Upper lobe of left lung (tissue), 6 donors: ENCODE data around the gene NDUFA6. TPM values are rescaled to one million over a fixed set of nuclear protein-coding genes. Genes with fewer than 3 reads are reported as not detected.

Experiments used
- ATAC-seq, 2 donors: fragments of 200-7000 bp; cut with Tn5 transposase; one replicate each; pipeline ENCODE4 v1.9.1; 2022; ENCODE audit warnings: mild to moderate bottlenecking in 2 of 2, moderate library complexity in 2 of 2; ENCODE audit not compliant: low FRiP score in 2 of 2
- DNase-seq, 2 donors: peaks; one replicate each; pipeline ENCODE4 v3.0.0-alpha.2; 2019 to 2020
- H3K27ac ChIP-seq, 4 donors: fragments of 200-600 bp; sonication (generic); one replicate each; pipeline ENCODE4 v1.5.1; 2016 to 2019
- H3K27me3 ChIP-seq, 4 donors: fragments of 200-600 bp; sonication (generic); one replicate each; pipeline ENCODE4 v1.5.1; 2017 to 2019
- H3K36me3 ChIP-seq, 4 donors: fragments of 200-600 bp; sonication (generic); one replicate each; pipeline ENCODE4 v1.5.1; 2016 to 2019
- H3K4me1 ChIP-seq, 4 donors: fragments of 200-600 bp; sonication (generic); one replicate each; pipeline ENCODE4 v1.5.1; 2018 to 2019
- H3K4me3 ChIP-seq, 4 donors: fragments of 200-600 bp; sonication (generic); one replicate each; pipeline ENCODE4 v1.5.1; 2017 to 2019; ENCODE audit warnings: mild to moderate bottlenecking in 2 of 4, moderate library complexity in 1 of 4
- H3K9me3 ChIP-seq, 4 donors: fragments of 200-600 bp; sonication (generic); one replicate each; pipeline ENCODE4 v1.5.1; 2018 to 2019
- CTCF ChIP-seq, 6 experiments: fragments of 450-650 bp in 4 of 6; fragments of 200-600 bp in 2 of 6; sonication (generic) in 2 of 6; IDR thresholded peaks; one replicate each; pipeline ENCODE4 v1.5.1; 2016 to 2019; ENCODE audit warnings: antibody characterized with exemption in 6 of 6
- EP300 ChIP-seq, 4 donors: sonication (generic); formaldehyde crosslinking; IDR thresholded peaks; one replicate each; pipeline ENCODE4 v1.5.1; 2017; ENCODE audit warnings: antibody characterized with exemption in 4 of 4, control low read depth in 2 of 4
- POLR2A ChIP-seq, 4 donors: fragments of 450-650 bp; IDR thresholded peaks; one replicate each; pipeline ENCODE4 v1.5.1; 2016 to 2017; ENCODE audit warnings: antibody characterized with exemption in 4 of 4, mild to moderate bottlenecking in 2 of 4
- POLR2AphosphoS5 ChIP-seq, 2 donors: sonication (generic); formaldehyde crosslinking; IDR thresholded peaks; one replicate each; pipeline ENCODE4 v1.5.1; 2017; ENCODE audit warnings: antibody characterized with exemption in 2 of 2
- WGBS, 2 donors: methylation state at CpG; one replicate each; pipeline ENCODE4 v1.1.5; 2017 to 2018; 5-methylcytosine and 5-hydroxymethylcytosine counted together
- total RNA-seq, 6 donors: library from RNA; depleted of rRNA in 4 of 6; stranded (reverse); fragments of >200 nt in 4 of 6; gene quantifications; one replicate each; pipeline versions ENCODE4 v1.1.0 to v1.2.1, GENCODE V29; 2016 to 2021
- donor health status: DM: no; HTN: no; CAD: no; lungs with moderate emphysema.
- donor health status: DM: no; HTN: yes; CAD: no; lungs with severe emphysema.

The NDUFA6 gene
- total RNA-seq, 6 donors from 2014 or later, result 7.3 to 51.4 (median 46.4) TPM

DNA sequence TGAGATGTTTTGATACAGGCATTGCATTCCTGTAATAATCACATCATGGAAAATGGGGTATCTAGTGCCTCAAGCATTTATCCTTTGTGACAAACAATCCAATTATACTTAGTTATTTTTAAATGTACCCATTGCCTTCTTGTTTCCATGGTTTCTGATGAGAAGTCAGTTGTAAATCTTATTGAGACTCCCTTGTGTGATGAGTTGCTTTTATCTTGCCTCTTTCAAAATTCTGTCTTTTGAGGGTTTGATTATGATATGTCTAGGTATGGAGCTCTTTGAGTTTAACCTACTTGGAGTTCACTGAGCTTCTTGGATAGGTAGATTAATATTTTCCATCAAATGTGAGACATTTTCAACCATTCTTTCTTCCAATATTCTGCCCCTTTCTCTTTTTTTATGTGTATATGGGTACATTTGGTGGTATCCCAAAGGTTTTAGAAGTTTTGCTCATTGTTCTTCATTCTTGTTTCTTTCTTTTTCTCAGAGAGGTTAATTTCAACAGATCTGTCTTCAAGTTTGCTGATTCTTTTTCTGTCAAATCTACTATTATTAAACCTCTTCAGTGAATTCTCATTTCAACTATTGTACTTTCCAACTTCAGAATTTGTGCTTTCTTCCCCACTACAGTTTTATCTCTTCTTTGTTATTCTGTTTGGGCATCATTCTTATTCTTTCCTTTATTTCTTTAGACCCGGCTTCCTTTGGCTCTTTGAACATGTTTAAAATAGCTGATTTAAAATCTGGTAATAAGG is 33.6 kb downstream of the NDUFA6 start:
- ATAC-seq (no peak), DNase-seq (no peak)
- peaks cover 4 to 40% (median 30%) of the 10 kb centered on the region in 4 donors for H3K36me3 ChIP-seq
- TF ChIP-seq EP300 (IDR thresholded peaks at IDR 0.05) (no peak), CTCF (IDR thresholded peaks at IDR 0.05) (no peak), POLR2AphosphoS5 (IDR thresholded peaks at IDR 0.05) (no peak)
- H3K27me3 ChIP-seq, result no peaks in the 10 kb centered on the region
- peaks cover 0 to 7% (median 5%) of the 10 kb centered on the region in 4 donors for H3K9me3 ChIP-seq
- WGBS, 2 donors, result 93 to 98% methylated on average over 1 of the region's 1 CpG
- H3K4me1 ChIP-seq, result no peaks in the 10 kb centered on the region
- no peak overlapping the region for H3K27ac ChIP-seq
- no peak overlapping the region for H3K4me3 ChIP-seq

GRCh38 chr22:42052765-42053164 is 37.8 kb downstream of the NDUFA6 start:
- no peak for DNase-seq
- no peak for ATAC-seq
- no peaks in the 10 kb centered on the region for H3K36me3 ChIP-seq
- no peaks in the 10 kb centered on the region for H3K4me1 ChIP-seq
- 86 to 90% methylated on average over 3 of the region's 3 CpGs for WGBS, 2 donors
- H3K27me3 ChIP-seq, result no peaks in the 10 kb centered on the region
- H3K27ac ChIP-seq, result no peak overlapping the region
- H3K4me3 ChIP-seq, result no peak overlapping the region
- H3K9me3 ChIP-seq, result peaks cover 0 to 7% (median 5%) of the 10 kb centered on the region in 4 donors
- TF ChIP-seq CTCF (IDR thresholded peaks at IDR 0.05) (no peak), POLR2AphosphoS5 (IDR thresholded peaks at IDR 0.05) (no peak), EP300 (IDR thresholded peaks at IDR 0.05) (no peak), POLR2A (IDR thresholded peaks at IDR 0.05) (no peak)

- 63 to 72% methylated on average over 2 of the region's 2 CpGs for WGBS, 2 donors
- H3K4me3 ChIP-seq, result no peak overlapping the region
- no peaks in the 10 kb centered on the region for H3K27me3 ChIP-seq
- TF ChIP-seq CTCF (IDR thresholded peaks at IDR 0.05) (no peak), EP300 (IDR thresholded peaks at IDR 0.05) (no peak), POLR2AphosphoS5 (IDR thresholded peaks at IDR 0.05) (no peak)
- no peak for ATAC-seq
- no peak overlapping the region for H3K27ac ChIP-seq
- no peaks in the 10 kb centered on the region for H3K4me1 ChIP-seq
- H3K36me3 ChIP-seq, result no peaks in the 10 kb centered on the region
- no peaks in the 10 kb centered on the region for H3K9me3 ChIP-seq
- no peak for DNase-seq
Observed at GRCh38 chr22:42050641-42051180, 39.9 kb downstream of the NDUFA6 start.

GRCh38 chr22:42041784-42042183 is 48.8 kb downstream of the NDUFA6 start:
- Histone ChIP-seq H3K9me3 (peaks cover 0 to 6% (median 4%) of the 10 kb centered on the region in 4 donors), H3K36me3 (no peaks in the 10 kb centered on the region), H3K4me3 (no peak overlapping the region), H3K4me1 (no peaks in the 10 kb centered on the region), H3K27me3 (no peaks in the 10 kb centered on the region), H3K27ac (no peak overlapping the region)
- ATAC-seq (no peak), DNase-seq (no peak)
- no peak for TF ChIP-seq EP300 (IDR thresholded peaks at IDR 0.05)
- no peak for TF ChIP-seq CTCF (IDR thresholded peaks at IDR 0.05)
- no peak for TF ChIP-seq POLR2AphosphoS5 (IDR thresholded peaks at IDR 0.05)
- no peak for TF ChIP-seq POLR2A (IDR thresholded peaks at IDR 0.05)

- Histone ChIP-seq H3K4me1 (no peaks in the 10 kb centered on the region), H3K36me3 (no peaks in the 10 kb centered on the region), H3K27me3 (no peaks in the 10 kb centered on the region), H3K4me3 (no peak overlapping the region), H3K9me3 (peaks cover 0 to 6% (median 4%) of the 10 kb centered on the region in 4 donors), H3K27ac (no peak overlapping the region)
- 98% methylated on average over 5 of the region's 5 CpGs for WGBS, 2 donors
- ATAC-seq (no peak), DNase-seq (no peak)
- TF ChIP-seq POLR2AphosphoS5 (IDR thresholded peaks at IDR 0.05) (no peak), POLR2A (IDR thresholded peaks at IDR 0.05) (no peak), CTCF (IDR thresholded peaks at IDR 0.05) (no peak), EP300 (IDR thresholded peaks at IDR 0.05) (no peak)
Observed at GRCh38 chr22:42039271-42039670, 51.3 kb downstream of the NDUFA6 start.
